BE2C (cell line): ENCODE results near the gene OXCT2.

Experiments used
- DNase-seq: peaks from one replicate; pipeline ENCODE4 v3.0.0-alpha.2; 2020
- H3K27me3 ChIP-seq: fragments of 250-450 bp; sonication (Bioruptor Pico); 2 replicates; pipeline ENCODE4 v1.5.1; 2020; ENCODE audit warnings: mild to moderate bottlenecking
- H3K36me3 ChIP-seq: fragments of 250-450 bp; sonication (Bioruptor Pico); 2 replicates; pipeline ENCODE4 v1.5.1; 2020; ENCODE audit warnings: mild to moderate bottlenecking
- H3K4me1 ChIP-seq: fragments of 250-450 bp; sonication (Bioruptor Pico); 2 replicates; pipeline ENCODE4 v1.5.1; 2020
- H3K4me3 ChIP-seq: 2 replicates; pipeline ENCODE4 v1.5.1; 2011; ENCODE audit warnings: low read depth, low read length
- H3K9me3 ChIP-seq: fragments of 250-450 bp; sonication (Bioruptor Pico); 2 replicates; pipeline ENCODE4 v1.5.1; 2020
- CTCF ChIP-seq: IDR thresholded peaks from 2 replicates; pipeline ENCODE4 v1.5.1; 2012; ENCODE audit warnings: mild to moderate bottlenecking, low read depth, low read length

Gene OXCT2

GRCh38 chr1:39745016-39745670, 26.0 kb downstream of the OXCT2 start:
- Histone ChIP-seq H3K36me3 (peaks cover 9% of the 10 kb centered on the region), H3K4me3 (no peak overlapping the region), H3K9me3 (no peaks in the 10 kb centered on the region), H3K4me1 (no peaks in the 10 kb centered on the region), H3K27me3 (no peaks in the 10 kb centered on the region)
- no peak for DNase-seq
- TF ChIP-seq CTCF, result no peak

GRCh38 chr1:39738622-39739366, 32.4 kb downstream of the OXCT2 start, which contains the start of gene PPIE:
Gene PPIE (plus strand): TSS chr1:39738882. CDS start chr1:39738901, 19 bp downstream.
- TF ChIP-seq CTCF, result no peak
- Histone ChIP-seq H3K4me3 (peak within 1 kb of the TSS; percentile 87), H3K9me3 (no peaks in the 10 kb centered on the region)

GRCh38 chr1:39737546-39738169, 33.5 kb downstream of the OXCT2 start:
- Histone ChIP-seq H3K4me3 (no peak overlapping the region), H3K4me1 (no peaks in the 10 kb centered on the region), H3K9me3 (no peaks in the 10 kb centered on the region), H3K27me3 (no peaks in the 10 kb centered on the region), H3K36me3 (peaks cover 4% of the 10 kb centered on the region; the same call in 1 of the 2 replicates)
- no peak for DNase-seq
- TF ChIP-seq CTCF, result no peak

More at GRCh38 chr1:39738622-39739366, 32.4 kb downstream of the OXCT2 start, which contains the start of gene PPIE:
- peak; percentile 91 for DNase-seq
- Histone ChIP-seq H3K4me1 (no peaks in the 10 kb centered on the region), H3K27me3 (no peaks in the 10 kb centered on the region), H3K36me3 (peaks cover 4% of the 10 kb centered on the region; the same call in 1 of the 2 replicates)

GRCh38 chr1:39735731-39736130, 35.4 kb downstream of the OXCT2 start:
- Histone ChIP-seq H3K9me3 (no peaks in the 10 kb centered on the region), H3K36me3 (no peaks in the 10 kb centered on the region), H3K4me3 (no peak overlapping the region), H3K27me3 (no peaks in the 10 kb centered on the region), H3K4me1 (no peaks in the 10 kb centered on the region)
- no peak for DNase-seq
- TF ChIP-seq CTCF, result no peak

GRCh38 chr1:39733161-39733560, 38.0 kb downstream of the OXCT2 start:
- no peak for TF ChIP-seq CTCF
- Histone ChIP-seq H3K9me3 (no peaks in the 10 kb centered on the region), H3K4me3 (no peak overlapping the region), H3K36me3 (no peaks in the 10 kb centered on the region), H3K4me1 (no peaks in the 10 kb centered on the region), H3K27me3 (no peaks in the 10 kb centered on the region)
- no peak for DNase-seq
